Activated T-cell treated with anti-CD3 and anti-CD28 coated beads, Interleukin-2, amount 50 U/mL, for 4 hours (primary cell): ENCODE data around the gene NUP43. TPM values are rescaled to one million over a fixed set of nuclear protein-coding genes. Genes with fewer than 3 reads are reported as not detected.
"Not testable (repeated sequence)": the region's sequence is repeated elsewhere in the genome, so short reads cannot be mapped to it uniquely, and the experiment has no call there.

Experiments used
- ATAC-seq, 2 donors: fragments of 200-7000 bp; cut with Tn5 transposase; one replicate each; pipeline ENCODE4 v1.10.0; 2021
- DNase-seq: peaks from one replicate; pipeline ENCODE4 v3.0.0-alpha.2; 2020
- H3K27me3 Mint-ChIP-seq: one replicate; pipeline ENCODE4 v1.8.0; 2021; ENCODE audit warnings: low read depth, mixed read lengths
- H3K36me3 Mint-ChIP-seq: one replicate; pipeline ENCODE4 v1.8.0; 2022; ENCODE audit warnings: mixed read lengths; ENCODE audit not compliant: insufficient read depth
- H3K4me1 Mint-ChIP-seq: one replicate; pipeline ENCODE4 v1.8.0; 2021; ENCODE audit warnings: low read depth, mixed read lengths
- H3K4me3 Mint-ChIP-seq: one replicate; pipeline ENCODE4 v1.8.0; 2021; ENCODE audit warnings: mild to moderate bottlenecking, moderate library complexity, mixed read lengths
- H3K9me3 Mint-ChIP-seq: one replicate; pipeline ENCODE4 v1.8.0; 2021; ENCODE audit warnings: mixed read lengths
- total RNA-seq, 3 donors: library from RNA; stranded (reverse); gene quantifications; one replicate each; pipeline ENCODE4 v1.2.1, GENCODE V29; 2021

Gene NUP43
- total RNA-seq, 3 donors from 2014 or later = 54.1 to 67.1 (median 62.8) TPM

- H3K4me1 Mint-ChIP-seq = peaks cover 16% of the 10 kb centered on the region
- no peak overlapping the region for H3K4me3 Mint-ChIP-seq
- peaks cover 10% of the 10 kb centered on the region for H3K36me3 Mint-ChIP-seq
- no peaks in the 10 kb centered on the region for H3K27me3 Mint-ChIP-seq
- DNase-seq (no peak), ATAC-seq (no peak)
- H3K9me3 Mint-ChIP-seq = no peaks in the 10 kb centered on the region
Observed at GRCh38 chr6:149694921-149695320, 51.4 kb downstream of the NUP43 start.

DNA sequence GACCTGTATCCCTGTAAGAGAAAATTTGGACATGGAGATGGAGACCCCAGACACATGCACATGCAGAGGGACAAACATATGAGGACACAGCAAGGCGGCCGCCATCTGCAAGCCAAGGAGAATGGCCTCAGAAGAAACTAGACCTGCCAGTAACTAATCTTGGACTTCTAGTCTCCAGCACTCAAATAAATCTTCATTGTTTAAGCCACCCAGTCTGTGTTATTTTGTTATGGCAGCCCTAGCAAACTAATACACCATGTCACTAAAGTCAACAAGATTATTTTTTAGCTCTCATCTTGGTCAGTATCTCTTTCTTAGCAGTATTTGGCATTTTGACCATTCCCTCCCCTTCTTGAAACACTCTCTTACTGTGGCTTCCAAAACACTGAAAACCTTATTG is 55.1 kb downstream of the NUP43 start:
- no peaks in the 10 kb centered on the region for H3K9me3 Mint-ChIP-seq
- no peak for DNase-seq
- H3K4me3 Mint-ChIP-seq = no peak overlapping the region
- H3K27me3 Mint-ChIP-seq = no peaks in the 10 kb centered on the region
- H3K4me1 Mint-ChIP-seq = peaks cover 17% of the 10 kb centered on the region
- ATAC-seq = no peak
- peaks cover 15% of the 10 kb centered on the region for H3K36me3 Mint-ChIP-seq

GRCh38 chr6:149686230-149686629 is 60.1 kb downstream of the NUP43 start:
- Mint-ChIP-seq H3K4me1 (peaks cover 13% of the 10 kb centered on the region), H3K27me3 (no peaks in the 10 kb centered on the region), H3K36me3 (peaks cover 17% of the 10 kb centered on the region), H3K9me3 (no peaks in the 10 kb centered on the region), H3K4me3 (no peak overlapping the region)
- ATAC-seq (no peak), DNase-seq (no peak)

DNA sequence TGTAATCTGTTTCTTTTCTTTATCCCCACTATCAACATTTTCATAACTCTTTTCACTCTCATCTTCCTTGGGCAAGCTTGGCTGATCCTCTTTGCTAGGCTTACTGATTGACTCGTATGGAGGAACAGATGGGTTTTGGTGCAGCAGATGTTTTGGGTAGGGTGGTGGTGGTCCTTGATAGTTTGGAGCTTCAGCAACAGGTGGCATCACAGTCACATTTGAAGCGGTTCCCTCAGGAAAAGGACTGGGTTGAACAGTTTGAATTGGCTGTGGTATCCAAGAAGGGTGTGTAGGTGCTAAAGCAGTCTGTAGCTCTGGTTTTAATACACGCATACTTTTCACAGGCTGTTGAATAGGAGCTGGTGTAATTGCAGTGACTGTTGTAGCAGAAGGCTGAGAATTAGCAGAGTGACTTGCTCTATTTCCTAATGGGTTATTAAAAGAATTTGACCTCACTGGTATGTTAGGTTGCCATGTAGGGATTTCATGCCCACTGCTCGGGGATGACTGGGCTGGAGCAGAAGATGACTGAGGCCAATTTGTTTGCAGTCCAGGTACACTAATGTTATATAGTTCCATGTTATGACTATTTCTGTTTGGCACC is 63.0 kb downstream of the NUP43 start:
- Mint-ChIP-seq H3K36me3 (peaks cover 23% of the 10 kb centered on the region), H3K4me1 (peaks cover 13% of the 10 kb centered on the region), H3K27me3 (no peaks in the 10 kb centered on the region), H3K9me3 (no peaks in the 10 kb centered on the region), H3K4me3 (no peak overlapping the region)
- ATAC-seq (no peak), DNase-seq (no peak)

DNA sequence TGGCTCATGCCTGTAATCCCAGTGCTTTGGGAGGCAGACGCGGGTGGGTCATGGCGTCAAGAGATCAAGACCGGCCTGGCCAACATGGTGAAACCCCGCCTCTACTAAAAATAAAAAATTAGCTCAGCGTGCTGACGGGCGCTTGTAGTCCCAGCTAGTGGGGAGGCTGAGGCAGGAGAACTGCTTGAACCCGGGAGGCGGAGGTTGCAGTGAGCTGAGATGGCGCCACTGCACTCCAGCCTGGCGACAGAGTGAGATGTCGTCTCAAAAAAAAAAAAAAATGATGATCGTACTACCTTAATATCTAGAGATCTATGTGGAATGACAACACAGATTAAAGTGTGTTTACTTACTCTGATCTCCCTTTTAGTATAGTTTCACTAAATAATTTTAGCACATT is 64.5 kb downstream of the NUP43 start:
- not testable (repeated sequence) for ATAC-seq

DNA sequence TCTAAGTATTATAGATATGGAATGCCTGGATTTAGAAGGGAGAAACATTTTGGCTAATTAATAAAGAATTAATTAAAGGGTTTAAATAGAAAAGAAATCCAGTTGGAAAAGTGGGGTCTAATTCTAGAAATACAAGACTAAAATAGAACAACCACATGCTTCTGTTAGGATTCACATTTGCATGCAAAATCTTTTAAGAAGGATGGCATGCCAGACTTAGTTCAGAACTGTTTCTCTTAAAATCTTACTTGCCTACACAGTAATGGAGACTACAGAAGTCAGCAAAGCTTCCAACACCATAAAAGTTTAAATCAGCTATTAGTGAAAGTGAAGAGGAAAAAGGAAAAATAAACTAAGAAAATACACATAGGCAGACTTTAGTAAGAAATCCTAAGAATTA is 65.1 kb downstream of the NUP43 start:
- Mint-ChIP-seq H3K9me3 (no peaks in the 10 kb centered on the region), H3K4me1 (peaks cover 1% of the 10 kb centered on the region), H3K36me3 (peaks cover 28% of the 10 kb centered on the region), H3K4me3 (no peak overlapping the region), H3K27me3 (no peaks in the 10 kb centered on the region)
- DNase-seq (no peak), ATAC-seq (no peak)

More for the DNA sequence above, 64.5 kb downstream of the NUP43 start:
- not testable (repeated sequence) for H3K9me3 Mint-ChIP-seq, H3K4me3 Mint-ChIP-seq, DNase-seq, H3K27me3 Mint-ChIP-seq, H3K4me1 Mint-ChIP-seq
- peaks cover 28% of the 10 kb centered on the region for H3K36me3 Mint-ChIP-seq

DNA sequence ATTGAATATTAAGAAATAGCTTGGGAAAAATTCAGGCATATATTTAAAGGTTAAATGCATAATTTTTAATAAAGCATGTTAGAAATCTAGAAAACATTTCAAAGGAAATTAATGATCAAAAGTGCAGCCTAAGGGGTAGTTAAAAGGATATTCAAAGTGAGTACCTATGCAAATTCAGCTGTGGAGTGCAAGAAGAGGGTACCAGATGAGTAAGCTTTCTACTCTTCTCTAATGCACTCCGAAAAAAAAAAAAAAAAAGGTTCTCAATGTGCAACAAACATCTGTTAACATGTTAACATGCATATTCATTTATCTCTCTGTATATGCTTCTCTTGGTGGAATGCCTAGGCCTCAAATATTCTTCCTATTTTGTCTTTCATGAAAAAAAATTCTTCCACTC is 65.8 kb downstream of the NUP43 start:
- no peak for ATAC-seq
- Mint-ChIP-seq H3K27me3 (no peaks in the 10 kb centered on the region), H3K9me3 (no peaks in the 10 kb centered on the region), H3K4me3 (no peak overlapping the region), H3K4me1 (no peaks in the 10 kb centered on the region), H3K36me3 (peaks cover 27% of the 10 kb centered on the region)
- no peak for DNase-seq

Other genes with a start within 250 kb of the NUP43 start
- gene PPIL4, start 200.5 kb downstream of the NUP43 start, total RNA-seq = 10 to 100 TPM; 19.7 to 22.2 (median 21.9) TPM
- 10 to 100 TPM; 12.0 to 15.6 (median 12.0) TPM for gene GINM1, start 180.2 kb downstream of the NUP43 start, total RNA-seq
- 10 to 100 TPM; 16.6 to 18.4 (median 17.0) TPM for gene KATNA1, start 97.8 kb downstream of the NUP43 start, total RNA-seq
- gene LATS1, start 28.4 kb downstream of the NUP43 start, total RNA-seq = 10 to 100 TPM; 29.7 to 35.5 (median 35.3) TPM
- gene PCMT1, start 3.2 kb upstream of the NUP43 start, total RNA-seq = 10 to 100 TPM; 85.0 to 87.4 (median 87.1) TPM
- gene LRP11, start 117.8 kb upstream of the NUP43 start, total RNA-seq = 1 to 10 TPM; 2.0 to 3.4 (median 3.2) TPM
- not detected for gene RAET1E, start 151.6 kb upstream of the NUP43 start, total RNA-seq
- not detected for gene RAET1G, start 176.6 kb upstream of the NUP43 start, total RNA-seq
- gene ULBP2, start 195.5 kb upstream of the NUP43 start, total RNA-seq = under 1 TPM; 0.43 to 0.87 (median 0.51) TPM
- 1 to 10 TPM in 2 of 3 donors, under 1 TPM in 1; 0.83 to 1.3 (median 1.2) TPM for gene ULBP1, start 217.4 kb upstream of the NUP43 start, total RNA-seq